KOPT-K1 (cell line): Measurements from ENCODE around the gene SRP14.
A peak's percentile ranks its signal among the peaks of the same experiment; 100 is the strongest.
"Not testable (repeated sequence)": the region's sequence is repeated elsewhere in the genome, so short reads cannot be mapped to it uniquely, and the experiment has no call there.

ENCODE experiments used
- H3K27ac ChIP-seq: fragments of 200-600 bp; sonication (generic); 2 replicates; pipeline ENCODE4 v1.5.1; 2016; ENCODE audit warnings: antibody characterized with exemption, mild to moderate bottlenecking, low read depth, low read length; ENCODE audit not compliant: poor library complexity, severe bottlenecking
- H3K36me3 ChIP-seq: fragments of 200-600 bp; sonication (generic); 2 replicates; pipeline ENCODE4 v1.5.1; 2017; ENCODE audit warnings: antibody characterized with exemption, mild to moderate bottlenecking, low read length, moderate library complexity; ENCODE audit not compliant: insufficient read depth
- H3K9me3 ChIP-seq: fragments of 200-600 bp; sonication (generic); 2 replicates; pipeline ENCODE4 v1.5.1; 2017; ENCODE audit warnings: antibody characterized with exemption, low read length, mild to moderate bottlenecking; ENCODE audit not compliant: insufficient read depth, poor library complexity, severe bottlenecking

Gene SRP14, protein sequence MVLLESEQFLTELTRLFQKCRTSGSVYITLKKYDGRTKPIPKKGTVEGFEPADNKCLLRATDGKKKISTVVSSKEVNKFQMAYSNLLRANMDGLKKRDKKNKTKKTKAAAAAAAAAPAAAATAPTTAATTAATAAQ

DNA sequence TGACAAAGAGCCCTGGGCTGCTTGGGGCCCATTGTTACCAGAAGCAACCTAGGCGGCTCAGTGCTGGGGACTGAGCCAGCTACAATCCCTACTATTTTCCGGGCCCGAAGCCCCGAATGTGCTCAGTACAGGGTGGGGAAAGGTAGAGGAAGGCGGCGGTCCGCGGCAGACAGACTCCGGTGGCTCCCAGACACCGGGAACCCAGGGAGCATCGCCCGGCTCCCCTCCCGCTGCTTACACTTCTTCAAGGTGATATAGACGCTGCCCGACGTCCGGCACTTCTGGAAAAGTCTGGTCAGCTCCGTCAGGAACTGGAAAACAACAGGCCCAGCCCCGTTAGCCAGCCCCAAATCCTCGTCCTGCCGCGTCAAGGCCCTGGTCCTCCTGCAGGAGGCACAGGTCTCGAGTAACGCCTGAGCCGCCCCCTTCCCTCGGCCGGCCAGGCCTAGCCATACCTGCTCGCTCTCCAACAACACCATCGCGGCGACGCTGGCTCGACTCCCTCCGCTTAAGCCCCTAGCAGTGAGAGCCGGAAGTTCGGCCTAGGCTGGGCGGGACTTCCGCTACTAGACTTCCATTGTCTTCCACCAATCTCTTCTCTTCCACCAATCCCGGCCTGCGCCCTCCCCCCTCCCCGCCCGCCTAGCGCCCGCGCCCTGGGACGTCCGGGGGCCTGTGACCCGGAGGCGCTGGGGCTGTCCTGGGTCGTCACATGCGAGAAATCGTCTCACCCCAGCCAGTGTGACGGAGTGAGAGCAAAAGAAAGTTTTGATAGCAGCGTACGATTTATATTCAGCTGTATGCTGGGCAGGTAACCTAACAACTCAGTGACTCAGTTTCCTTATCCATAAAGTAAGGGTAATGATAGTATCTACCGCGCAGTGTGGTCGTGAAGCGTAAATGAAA is at the start of gene SRP14:
Gene SRP14 (minus strand): TSS at position 544 of the 906 bp plus-strand sequence. CDS start 65 bp downstream, at position 479.
- peaks cover 39% of the 10 kb centered on the region for H3K36me3 ChIP-seq
- H3K27ac ChIP-seq, result peak within 1 kb of the TSS; percentile 88

DNA sequence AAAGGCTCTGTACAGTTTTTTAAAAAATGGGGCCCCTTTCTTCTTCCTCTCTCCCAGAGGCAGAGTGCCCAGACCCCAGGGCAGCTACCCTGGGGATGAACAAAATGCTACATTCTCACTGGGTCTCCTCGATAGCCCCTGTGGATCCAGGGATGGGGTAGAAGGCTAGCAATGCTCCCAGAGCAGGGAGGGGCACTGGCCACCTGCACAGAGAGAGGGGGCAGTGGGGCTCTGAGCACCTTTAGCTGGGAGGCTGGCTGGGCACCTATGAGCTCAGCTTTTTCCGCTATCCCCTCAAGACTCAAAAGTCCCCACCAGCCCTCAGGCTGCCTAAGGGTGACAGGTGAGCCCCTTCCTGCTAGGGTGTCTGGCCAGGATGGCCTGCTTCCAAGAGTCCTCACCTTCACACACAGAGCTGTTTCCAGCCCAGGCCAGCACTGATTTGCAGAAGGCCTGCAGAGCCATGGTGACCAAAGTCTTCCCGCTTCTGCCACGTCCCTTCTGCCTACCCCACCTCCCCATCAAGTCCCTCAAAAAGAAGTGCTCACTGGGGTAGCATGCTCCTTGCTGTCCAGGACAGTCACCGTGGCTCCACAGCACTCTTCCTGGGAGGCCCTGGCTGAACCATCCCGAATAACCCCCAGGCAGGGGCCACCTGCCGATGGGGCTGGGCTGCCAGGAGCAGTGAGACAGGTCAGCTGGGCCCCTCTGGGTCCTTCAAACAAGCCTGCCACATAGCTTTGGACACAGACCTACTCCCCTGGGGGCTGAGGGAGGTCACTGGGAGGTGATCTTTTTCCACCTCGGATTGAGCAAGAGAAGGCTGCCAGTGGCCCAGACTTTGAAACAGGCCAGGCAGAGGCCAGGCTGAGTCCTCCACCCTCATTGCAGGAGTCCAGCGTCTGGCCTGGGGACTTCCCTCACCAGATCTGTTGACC is 49.3 kb upstream of the SRP14 start:
- Histone ChIP-seq H3K9me3 (no peaks in the 10 kb centered on the region), H3K27ac (no peak overlapping the region), H3K36me3 (no peaks in the 10 kb centered on the region)

More for the DNA sequence above, at the start of gene SRP14:
- H3K9me3 ChIP-seq, result no peaks in the 10 kb centered on the region

DNA sequence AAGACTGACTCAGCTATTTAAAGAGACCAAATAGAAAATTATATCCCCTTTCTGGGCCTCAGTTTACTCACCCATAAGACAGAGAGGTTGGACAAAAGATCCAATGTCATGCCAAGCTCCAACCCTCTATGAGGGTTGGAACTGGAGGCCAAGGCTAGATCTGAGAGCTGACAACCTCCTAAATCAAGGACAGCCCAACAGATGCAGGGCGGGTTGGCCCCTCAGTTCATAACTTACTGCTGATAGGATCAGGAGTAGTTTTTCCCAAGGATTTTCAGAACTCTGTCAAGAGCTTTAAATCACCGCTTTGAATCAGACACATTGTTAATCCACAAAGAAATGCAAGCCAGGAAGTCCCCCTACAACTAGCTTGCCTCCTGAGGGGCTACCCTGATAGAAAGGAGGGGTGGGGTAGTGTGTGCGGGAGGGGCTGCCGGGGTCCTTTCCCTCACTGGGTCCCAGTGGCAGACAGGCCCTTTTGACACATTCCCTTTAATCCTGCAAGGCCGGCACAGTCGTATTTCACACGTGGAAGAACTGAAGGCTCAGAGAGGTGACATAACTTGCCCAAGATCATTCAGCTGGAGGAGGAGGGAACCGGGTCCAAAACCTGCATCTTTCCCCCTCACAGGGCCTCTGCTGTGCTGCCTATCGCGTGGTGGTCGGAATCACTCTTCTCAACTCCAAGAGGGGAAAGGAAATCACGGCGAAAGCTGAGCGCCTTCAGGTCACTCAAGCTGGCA is 48.3 kb upstream of the SRP14 start:
- Histone ChIP-seq H3K36me3 (no peaks in the 10 kb centered on the region), H3K27ac (no peak overlapping the region), H3K9me3 (no peaks in the 10 kb centered on the region)

DNA sequence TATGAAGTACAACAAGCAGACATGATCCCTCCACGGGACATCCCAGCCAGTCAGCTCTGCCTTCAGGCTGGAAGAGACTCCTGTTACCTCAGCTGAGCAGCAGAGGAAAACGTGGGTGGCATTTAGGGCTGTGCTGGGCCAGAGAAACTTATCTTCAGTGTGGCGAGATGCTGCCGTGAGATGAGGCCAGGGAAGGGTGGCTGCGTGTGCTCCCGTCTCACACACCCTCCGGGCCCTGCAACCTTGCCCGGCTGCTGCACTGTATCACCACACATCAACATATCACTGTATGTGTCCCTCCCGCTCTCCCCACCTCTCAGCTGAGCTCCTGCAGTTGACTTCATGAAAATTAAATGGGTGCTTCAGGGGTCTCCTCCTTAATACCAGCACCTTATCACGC is 46.3 kb upstream of the SRP14 start:
- H3K27ac ChIP-seq, result no peak overlapping the region
- no peaks in the 10 kb centered on the region for H3K36me3 ChIP-seq
- no peaks in the 10 kb centered on the region for H3K9me3 ChIP-seq

DNA sequence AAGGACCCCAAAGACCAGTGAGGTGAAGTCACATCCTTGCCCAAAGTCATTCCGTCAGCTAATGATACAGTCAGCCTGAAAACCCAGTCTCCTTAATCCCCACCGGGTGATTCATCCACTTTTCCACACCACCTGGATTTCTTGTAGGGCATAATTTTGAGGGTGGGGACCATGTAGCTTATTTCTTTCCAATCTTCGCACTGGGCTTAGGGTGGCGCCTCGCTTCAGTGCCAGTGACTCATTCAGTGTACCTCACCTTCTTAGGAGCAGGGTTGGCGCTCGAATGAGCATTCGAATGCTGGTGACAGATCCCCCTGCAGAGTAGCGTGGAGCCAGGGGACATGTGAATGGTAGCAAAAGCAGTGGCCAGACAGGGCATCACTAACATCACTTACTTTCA is 45.7 kb upstream of the SRP14 start:
- Histone ChIP-seq H3K36me3 (no peaks in the 10 kb centered on the region), H3K27ac (no peak overlapping the region), H3K9me3 (no peaks in the 10 kb centered on the region)

DNA sequence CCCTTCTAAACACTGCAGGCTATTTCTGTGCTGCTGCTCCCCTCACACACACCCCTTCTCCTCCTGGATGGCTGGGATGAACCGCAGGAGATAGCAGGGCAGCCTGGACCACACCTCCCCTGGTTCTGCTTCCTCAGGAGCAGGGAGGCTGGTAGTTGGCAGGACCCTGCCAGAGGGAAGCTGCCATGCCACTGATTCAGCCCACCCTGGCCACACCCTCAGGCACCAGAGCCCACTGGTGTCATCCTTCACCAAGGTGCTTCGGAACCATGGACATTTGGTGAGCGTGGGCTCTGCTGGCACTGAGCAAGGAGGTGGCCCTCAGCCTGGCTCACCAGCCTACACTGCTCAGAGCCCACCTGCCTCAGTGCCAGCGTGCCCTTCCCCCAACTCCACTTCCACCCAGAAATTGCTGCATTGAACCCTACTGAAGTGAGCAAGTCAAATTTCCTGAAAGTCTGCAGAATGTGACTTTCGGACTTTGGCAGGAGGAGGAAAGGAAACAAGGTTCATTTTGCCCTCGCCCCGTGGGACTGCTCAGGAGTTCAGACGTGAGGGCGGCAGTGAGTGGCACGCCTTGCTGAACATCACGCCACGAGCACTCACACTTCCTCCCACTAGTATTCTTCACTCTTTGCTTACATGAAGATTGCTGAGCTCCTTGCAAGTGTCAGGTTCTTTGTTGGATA is 43.4 kb upstream of the SRP14 start:
- no peak overlapping the region for H3K27ac ChIP-seq
- H3K9me3 ChIP-seq, result no peaks in the 10 kb centered on the region
- no peaks in the 10 kb centered on the region for H3K36me3 ChIP-seq

DNA sequence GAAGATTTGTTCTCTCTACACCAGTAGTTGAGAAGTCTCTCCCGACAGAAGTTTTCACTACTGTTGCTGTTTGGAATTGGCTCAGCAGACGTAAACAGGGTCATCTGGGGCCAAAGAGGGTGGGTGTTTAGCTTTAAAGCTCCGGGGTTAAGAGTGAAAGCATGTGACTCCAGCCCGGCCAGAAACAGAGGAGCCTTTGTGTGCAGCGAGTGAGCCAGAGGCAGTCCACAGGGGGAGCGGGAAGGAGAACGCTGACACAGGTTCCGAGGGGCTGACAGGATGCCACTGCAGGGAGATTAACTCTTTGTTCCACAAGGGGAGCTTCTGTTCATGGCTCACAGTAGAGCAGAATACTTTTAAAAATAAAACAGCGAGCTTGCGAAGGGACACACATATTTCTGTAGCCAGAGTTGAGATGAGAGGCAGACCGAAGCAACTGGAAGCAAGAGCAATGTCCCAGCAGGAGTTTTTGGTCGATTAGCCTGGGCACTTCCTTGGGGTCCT is 42.8 kb upstream of the SRP14 start:
- Histone ChIP-seq H3K36me3 (no peaks in the 10 kb centered on the region), H3K27ac (no peak overlapping the region), H3K9me3 (no peaks in the 10 kb centered on the region)

DNA sequence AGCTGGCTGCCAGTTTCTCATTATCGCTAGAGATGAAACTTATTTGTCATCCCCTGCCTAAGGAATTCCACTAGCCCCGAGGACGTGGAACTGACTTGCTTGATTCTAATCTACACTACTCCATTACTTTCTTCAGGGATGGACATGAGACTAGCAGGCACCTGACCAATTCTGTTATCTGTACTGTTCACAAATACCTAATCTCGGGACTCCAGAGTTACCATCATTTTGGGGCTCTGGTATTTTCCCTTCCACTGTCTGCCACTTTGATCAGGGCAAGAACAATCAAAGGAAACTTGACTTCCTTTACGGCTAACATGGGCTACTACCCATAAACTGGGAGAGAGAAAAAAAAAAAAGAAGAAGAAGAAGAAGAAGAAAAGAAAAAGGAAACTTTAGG is 41.9 kb upstream of the SRP14 start:
- Histone ChIP-seq H3K27ac (no peak overlapping the region), H3K36me3 (no peaks in the 10 kb centered on the region), H3K9me3 (no peaks in the 10 kb centered on the region)

DNA sequence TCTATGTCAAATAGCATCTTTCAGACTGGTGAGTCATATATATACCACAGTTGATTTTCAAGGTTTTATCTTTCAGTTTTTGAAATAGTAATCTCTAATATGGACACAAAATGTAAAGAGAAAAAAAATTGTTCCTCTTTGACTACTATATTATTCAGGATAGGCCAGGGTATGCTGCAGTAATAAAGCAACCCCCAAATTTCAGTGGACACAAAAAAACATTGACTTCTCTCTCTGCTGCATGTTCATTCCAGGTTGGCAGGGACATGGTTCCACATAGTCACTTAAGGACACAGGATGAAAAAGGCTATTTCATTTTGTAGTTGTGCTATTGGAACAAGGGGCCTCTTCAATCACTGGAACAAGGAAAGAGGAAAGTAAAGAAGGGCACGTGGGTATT is 41.1 kb upstream of the SRP14 start:
- Histone ChIP-seq H3K9me3 (no peaks in the 10 kb centered on the region), H3K36me3 (no peaks in the 10 kb centered on the region), H3K27ac (no peak overlapping the region)

DNA sequence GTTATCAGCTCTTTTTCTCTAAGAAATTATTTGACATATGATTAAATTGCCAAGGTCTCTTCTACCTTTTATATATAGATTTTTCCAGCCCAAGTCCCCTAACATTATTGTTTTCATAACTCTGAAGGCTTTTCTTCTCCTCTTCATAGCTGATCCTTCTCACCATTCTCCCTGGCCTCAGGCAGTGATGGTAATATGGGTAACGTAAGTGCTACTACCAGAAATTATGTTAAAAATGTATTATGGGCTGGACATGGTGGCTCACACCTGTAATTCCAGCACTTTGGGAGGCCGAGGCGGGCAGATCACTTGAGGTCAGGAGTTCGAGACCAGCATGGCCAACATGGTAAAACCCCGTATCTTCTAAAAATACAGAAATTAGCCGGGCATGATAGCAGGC is 40.5 kb upstream of the SRP14 start:
- H3K36me3 ChIP-seq, result no peaks in the 10 kb centered on the region
- H3K9me3 ChIP-seq, result no peaks in the 10 kb centered on the region

DNA sequence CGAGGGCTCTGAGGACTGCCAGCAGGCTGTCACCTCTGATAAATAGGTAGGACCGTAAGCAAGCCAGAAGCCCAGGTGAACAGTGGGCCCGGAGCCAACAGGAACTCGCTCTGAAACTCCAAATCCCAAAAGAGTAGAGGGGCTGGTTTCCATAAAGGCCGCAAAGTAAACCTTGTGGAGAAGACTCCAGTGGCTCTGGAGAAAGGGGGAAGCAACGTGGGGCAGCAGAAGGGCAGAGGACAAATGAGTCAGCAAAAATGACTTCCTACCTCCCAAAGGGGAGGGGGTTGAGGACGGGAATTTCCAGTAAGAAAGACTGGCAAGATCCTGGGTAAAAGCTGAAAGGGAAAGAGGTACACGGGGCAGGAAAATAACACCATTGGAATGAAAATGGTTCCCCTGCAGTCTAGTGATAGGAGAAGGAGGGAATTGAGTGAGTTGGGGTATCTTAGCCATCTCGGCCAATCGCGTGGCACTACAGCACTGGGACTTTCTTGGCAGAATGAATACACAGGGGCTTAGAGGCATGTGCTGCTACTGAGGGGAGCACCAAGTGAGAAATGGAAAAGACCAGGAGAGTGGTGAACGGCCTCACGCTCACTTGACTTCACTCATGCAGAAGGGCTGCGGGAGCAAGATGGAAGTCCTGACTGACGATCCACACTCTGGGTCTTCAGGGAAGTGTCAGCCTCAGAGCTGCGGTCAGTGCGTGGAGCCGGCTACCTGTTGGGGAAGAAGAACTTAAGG is 36.5 kb upstream of the SRP14 start:
- Histone ChIP-seq H3K9me3 (no peaks in the 10 kb centered on the region), H3K36me3 (no peaks in the 10 kb centered on the region), H3K27ac (no peak overlapping the region)

More for the DNA sequence above, 40.5 kb upstream of the SRP14 start:
- H3K27ac ChIP-seq, result no peak overlapping the region

DNA sequence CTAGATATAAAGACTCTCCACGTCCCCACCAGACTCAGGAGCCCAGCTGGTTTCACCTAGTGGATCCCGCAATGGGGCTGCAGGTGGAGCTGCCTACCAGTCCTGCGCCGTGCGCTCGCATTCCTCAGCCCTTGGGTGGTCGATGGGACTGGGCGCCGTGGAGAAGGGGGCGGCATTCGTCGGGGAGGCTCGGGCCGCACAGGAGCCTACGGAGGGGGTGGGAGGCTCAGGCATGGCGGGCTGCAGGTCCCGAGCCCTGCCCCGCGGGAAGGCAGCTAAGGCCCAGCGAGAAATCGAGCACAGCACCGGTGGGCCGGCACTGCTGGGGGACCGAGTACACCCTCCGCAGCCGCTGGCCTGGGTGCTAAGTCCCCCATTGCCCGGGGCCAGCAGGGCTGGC is 35.7 kb upstream of the SRP14 start:
- H3K27ac ChIP-seq, H3K36me3 ChIP-seq, H3K9me3 ChIP-seq: not testable (repeated sequence)

DNA sequence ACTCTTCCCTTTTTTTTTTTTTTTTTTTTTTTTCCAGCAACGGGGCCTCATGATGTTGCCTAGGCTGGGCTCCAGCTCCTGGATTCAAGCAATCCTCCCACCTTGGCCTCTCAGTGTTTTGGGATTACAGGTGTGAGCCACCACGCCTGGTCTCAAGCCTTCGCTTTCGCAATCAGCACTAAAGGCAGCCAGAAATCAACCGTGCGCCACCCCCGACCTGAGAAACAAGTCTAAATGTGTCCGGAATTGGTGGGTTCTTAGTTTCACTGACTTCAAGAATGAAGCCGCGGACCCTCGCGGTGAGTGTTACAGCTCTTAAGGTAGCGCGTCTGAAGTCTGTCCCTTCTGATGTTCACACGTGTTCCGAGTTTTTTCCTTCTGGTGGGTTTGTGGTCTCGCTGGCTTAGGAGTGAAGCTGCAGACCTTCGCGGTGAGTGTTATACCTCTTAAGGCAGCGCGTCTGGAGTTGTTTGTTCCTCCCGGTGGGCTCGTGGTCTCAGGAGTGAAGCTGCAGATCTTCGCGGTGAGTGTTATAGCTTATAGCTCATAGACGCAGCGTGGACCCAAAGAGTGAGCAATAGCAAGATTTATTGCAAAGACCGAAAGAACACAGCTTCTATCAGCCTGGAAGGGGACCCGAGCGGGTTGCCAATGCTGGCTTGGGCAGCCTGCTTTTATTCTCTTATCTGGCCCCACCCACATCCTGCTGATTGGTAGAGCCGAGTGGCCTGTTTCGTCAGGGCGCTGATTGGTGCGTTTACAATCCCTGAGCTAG is 34.9 kb upstream of the SRP14 start:
- H3K36me3 ChIP-seq, H3K9me3 ChIP-seq: not testable (repeated sequence)
- H3K27ac ChIP-seq, result peak overlapping the region; percentile 22
